Inflammatory macrophage treated with lipopolysaccharide for 1 hour (primary cell): Measurements from ENCODE around the gene KIRREL3.

ENCODE experiments used
- DNase-seq, 2 donors: peaks; one replicate each; pipeline ENCODE4 v3.0.0-alpha.2; 2020 to 2022

KIRREL3 gene

DNA sequence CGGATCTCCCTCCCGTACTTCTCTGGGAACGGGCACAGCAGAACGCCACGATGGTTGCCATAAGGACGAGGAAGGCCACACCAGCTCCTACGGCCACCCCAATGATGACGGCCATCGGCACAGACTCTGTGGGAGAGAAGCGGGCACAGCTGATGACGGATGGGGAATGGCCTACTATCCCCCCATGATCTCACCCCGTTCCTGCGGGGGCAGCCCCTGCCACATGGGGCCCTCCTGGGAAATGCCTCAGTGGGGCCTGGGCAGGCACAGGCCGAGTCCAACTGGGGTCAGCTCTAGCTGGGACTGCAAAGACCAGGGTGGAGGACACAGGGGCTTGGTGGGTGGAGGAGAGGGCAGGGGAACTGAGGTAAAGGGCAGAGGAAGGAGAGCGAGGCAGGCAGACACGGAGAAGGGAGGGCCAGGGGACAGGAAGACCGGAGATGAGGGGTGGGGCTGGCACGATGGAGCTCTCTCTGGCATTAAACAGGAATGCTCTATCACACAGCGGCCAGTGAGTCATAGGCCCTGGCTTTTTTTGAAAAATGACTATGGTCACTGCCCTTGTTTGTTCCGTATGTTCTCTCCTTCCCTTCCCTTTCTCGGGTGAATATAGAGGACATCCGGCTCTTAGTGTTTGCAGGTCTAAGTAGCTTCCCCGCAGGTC, 569.0 kb downstream of the KIRREL3 start:
- DNase-seq, result no peak

DNA sequence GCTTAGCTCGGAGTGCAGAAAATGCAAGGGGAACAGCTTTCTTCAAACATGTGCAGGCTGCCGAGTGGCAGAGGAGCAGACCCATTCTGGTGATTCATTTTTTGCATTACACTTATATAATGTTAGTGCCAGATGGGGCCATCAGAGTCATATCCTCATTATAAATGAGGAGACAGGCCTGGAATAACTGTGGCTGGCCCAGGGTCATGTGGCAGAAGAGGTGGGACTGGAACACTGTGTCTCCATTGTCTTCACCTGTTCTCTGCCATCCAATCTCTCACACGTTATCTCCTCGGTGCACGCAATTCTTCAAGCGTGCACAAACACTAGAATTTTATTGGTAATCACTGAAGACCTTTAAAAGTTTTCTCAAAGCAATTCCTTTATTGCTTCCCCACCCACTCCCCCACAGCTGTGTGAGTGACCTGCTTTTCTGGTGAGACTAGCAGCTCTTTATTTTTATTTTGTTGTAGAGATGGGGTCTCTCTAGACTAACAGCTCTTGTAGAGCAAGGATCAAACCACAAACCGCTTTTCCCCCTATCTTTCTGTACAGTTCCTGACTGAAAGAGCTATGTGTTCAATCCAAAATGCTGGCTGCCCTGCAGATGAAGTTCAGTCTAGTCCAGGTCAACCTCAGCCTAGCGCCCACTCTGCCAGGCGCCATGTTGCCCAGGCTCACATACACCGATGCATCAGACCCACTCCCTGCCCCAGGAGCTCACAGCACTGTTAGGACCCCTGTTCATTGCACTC, 569.8 kb downstream of the KIRREL3 start:
- DNase-seq, result no peak

- DNase-seq, result no peak
These were observed 573.5 kb downstream of the KIRREL3 start for GRCh38 chr11:126426820-126427749.

DNA sequence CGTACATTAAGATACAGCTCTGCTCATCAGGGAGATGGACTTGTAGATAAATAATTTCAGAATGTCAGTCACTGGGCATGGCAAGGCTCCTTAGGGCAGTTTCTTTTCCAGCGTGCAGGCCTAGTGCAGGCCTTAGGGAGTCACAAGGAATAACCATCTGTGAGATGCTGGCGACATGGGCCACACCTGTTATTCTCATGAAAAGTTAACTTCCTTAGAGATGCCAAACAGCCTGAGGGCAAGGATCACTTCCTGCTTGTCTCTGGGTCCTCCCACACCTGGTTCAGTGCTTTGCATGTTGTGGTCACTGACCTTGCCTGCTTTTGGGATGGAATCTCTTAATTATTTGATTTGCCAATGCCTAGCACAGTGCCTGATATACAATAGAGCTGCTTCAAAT, 574.5 kb downstream of the KIRREL3 start:
- no peak for DNase-seq

DNA sequence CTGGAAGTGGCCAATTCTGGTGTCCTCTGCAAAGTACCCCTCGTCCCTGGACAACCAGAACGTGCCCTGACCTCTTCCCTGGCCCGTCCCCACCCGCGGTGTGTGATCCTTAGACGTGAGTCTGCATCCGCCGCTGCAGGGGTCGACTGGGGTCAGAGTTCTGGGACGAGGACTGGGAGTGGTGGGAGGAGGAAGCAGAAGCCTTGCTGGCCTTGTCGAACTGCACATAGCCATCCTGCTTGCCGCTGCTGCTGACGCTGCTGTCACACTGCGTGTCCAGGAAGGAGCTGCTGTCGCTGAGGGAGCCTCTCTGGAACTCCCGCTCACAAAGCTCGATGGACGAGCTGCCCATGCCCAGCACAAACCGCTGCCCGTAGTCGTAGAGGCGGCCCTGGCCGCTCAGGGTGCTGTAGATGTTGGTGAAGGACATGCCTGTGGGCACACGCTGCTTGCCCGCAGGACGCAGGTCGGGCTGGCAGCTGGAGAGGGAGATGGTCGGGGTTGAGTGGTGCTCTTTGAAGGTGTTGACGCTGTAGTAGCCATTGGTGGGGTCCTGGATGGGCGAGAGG, 576.0 kb downstream of the KIRREL3 start:
- DNase-seq, result no peak

- DNase-seq, result no peak
These were observed 576.8 kb downstream of the KIRREL3 start for GRCh38 chr11:126423743-126424142.

- peak in 1 of 2 donors; percentile 44 for DNase-seq
These were observed 577.4 kb downstream of the KIRREL3 start for GRCh38 chr11:126423154-126423553.

- DNase-seq, result no peak
These were observed 578.1 kb downstream of the KIRREL3 start for GRCh38 chr11:126422446-126422845.

- no peak for DNase-seq
These were observed 579.3 kb downstream of the KIRREL3 start for GRCh38 chr11:126421271-126421671.

GRCh38 chr11:126420698-126421256, 579.8 kb downstream of the KIRREL3 start:
- DNase-seq, result no peak

- DNase-seq, result peak in 1 of 2 donors; percentile 15
These were observed 580.5 kb downstream of the KIRREL3 start for GRCh38 chr11:126419801-126420697.

GRCh38 chr11:126418887-126419286, 581.7 kb downstream of the KIRREL3 start:
- DNase-seq, result no peak

- no peak for DNase-seq
These were observed 583.3 kb downstream of the KIRREL3 start for GRCh38 chr11:126417091-126417862.

GRCh38 chr11:126416542-126417090, 584.0 kb downstream of the KIRREL3 start:
- peak; percentile 70 to 84 for DNase-seq

DNA sequence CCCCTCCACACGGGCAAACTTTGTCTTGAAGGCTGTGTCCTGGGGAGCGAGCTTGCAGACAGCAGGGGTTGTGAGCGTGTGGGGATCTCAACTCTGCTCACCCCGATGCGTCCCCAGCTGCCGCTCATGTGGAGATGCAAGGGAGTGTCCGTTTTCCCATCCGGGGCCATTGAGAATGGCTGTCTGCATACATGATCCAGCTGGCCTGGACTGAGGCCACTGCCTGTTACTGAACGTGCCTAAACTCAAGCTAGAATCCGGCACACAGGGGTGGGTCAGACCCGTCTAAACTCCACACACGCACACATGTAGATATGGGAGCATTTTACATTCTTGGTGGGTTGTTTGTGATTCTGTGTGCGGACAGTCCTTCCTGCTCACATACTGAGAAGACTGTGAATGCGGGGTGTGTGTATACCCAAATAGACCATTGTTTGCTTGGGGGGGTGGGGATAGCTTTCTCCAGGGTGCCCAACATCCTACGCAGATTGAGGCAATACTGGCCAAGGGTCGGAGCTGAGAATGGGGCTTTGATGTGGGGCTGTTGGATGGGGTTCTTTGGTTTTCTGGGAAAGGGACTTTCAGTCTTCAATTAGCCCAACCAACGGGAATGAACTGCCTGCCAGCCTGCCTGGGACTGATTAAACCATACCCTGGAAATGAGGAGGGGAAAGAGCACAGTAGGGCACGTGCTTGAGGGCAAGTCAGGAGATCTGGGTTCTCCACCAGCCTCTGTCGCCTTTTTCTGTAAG, 584.7 kb downstream of the KIRREL3 start:
- no peak for DNase-seq

GRCh38 chr11:126415128-126415527, 585.4 kb downstream of the KIRREL3 start:
- no peak for DNase-seq

DNA sequence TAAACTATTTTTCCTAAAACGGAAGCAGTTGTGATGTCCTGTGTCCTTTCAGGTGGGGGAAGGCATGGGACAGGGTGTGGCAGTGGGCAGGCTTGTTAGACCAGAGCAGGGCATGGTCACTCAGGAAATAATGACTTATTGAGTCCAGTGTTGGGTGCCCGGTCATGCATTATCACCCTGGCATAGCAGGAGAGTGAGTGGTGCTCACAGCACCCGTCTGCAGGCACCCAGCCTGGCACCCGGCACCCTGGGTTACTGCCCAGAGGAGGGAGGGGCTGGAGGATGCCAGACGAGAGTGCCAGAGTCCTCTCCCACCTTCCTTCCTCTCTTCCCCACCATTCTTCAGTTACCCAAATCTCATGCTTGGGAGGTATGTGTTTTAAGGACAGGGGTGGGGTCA, 586.0 kb downstream of the KIRREL3 start:
- no peak for DNase-seq

GRCh38 chr11:126413843-126414405, 586.6 kb downstream of the KIRREL3 start:
- no peak for DNase-seq

DNA sequence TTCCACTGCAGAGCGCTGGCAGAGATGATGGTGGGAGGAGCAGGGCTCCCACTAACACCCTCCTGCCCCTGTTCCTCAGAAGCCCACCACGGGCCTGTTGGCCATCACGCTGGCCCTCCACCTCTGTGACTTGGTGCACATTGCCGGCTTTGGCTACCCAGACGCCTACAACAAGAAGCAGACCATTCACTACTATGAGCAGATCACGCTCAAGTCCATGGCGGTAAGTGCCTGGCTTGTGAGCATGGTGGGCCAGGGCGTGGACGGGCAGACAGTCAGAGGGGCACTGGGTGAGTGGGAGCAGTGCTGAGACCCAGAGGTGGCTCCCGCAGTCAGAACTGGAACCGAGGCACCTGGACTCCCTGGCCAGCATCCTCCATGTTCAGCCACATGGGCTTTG, 587.1 kb downstream of the KIRREL3 start:
- no peak for DNase-seq
